GM18511 (cell line): ENCODE data around the gene GHR.

Source experiments
- ATAC-seq: cut with Tn5 transposase; IDR thresholded peaks from one replicate; pipeline ENCODE4 v1.9.1; 2021; ENCODE audit warnings: mild to moderate bottlenecking, moderate library complexity; ENCODE audit not compliant: unreplicated experiment

GHR gene

DNA sequence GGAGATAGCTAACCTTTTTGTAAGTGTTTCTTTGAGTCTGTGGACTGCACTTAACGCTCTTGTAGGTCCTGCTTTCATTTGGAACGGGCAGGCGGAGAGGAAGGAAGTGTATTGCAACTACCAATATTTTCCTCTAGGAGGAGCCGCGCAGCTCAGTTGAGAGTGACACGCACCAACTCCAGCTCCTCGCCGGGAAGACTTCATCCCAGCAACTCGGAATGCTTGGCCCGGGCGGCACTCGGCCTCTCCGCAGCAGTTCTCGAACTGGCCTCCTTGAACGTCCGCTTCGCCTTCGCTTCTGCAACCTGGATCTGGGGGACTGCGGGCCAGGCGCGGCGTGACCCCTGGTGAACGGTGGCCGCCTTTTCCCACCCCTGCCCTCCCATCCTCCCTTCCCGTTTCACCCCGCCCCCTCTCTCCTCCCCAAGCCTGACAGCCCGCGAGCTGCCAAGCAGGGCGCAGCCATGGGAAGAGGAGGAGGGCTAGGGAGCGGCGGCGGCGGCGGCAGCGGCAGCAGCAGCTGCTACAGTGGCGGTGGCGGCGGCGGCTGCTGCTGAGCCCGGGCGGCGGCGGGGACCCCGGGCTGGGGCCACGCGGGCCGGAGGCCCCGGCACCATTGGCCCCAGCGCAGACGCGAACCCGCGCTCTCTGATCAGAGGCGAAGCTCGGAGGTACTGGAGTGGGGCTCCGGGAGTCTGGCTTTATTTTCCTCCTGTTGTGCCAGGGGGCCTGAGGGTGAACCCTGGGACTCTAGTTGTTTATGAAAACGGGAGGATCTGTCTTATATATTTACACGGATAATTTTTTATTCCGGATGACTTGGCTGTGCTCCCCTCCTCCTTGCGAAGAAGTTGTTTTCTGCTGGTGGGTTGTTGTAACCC is at the start of gene GHR:
Gene GHR (plus strand): TSS at position 155 of the 881 bp plus-strand sequence. CDS start 142,436 bp downstream, outside the sequence.
- peak; percentile 93 for ATAC-seq

DNA sequence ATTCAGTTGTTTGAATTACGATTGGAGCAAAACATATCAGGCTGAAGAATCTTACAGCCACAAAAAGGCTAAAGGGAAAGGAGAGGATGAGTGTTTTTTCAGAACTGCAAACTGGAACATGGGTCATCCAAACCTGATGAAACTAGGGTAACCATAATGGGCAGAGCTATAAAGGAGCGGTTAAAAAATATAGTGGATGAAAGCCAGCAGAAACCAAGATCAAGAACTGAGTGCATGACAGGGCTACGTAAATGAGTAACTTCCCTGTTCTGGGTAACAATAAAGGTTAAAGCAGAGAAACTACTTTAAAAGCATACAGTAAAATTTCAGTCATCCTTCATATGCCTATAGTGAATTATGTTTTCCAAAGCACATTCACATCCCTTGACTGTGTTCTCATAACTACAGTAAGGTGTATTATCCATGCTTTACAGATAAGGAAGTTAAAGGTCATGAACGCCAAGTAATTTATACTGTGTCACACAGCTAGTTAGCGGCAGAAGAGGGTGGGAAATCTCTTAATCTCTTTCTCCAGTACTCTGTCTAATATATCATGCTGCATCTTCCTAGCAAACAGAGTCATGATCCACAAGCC is 48.5 kb upstream of the GHR start:
- ATAC-seq: no peak

DNA sequence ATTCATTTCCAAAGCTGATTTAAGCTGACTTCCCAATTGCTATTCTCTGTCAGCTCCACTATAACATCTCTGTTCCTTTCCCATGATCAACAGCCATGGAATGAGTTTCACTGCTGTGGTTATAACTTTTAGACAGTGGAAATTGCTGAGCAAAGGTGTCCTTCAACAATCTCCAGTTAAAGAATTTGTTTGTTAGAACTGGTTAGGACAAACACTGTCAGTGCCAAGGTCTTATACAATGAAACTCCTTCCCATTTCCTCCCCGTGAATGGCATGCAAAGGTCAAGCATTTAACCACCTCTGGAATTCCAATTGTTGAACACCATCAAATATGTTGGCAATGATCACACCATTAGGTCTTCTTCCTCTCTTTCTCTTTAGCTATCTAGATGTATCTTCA is 45.7 kb upstream of the GHR start:
- ATAC-seq: no peak

DNA sequence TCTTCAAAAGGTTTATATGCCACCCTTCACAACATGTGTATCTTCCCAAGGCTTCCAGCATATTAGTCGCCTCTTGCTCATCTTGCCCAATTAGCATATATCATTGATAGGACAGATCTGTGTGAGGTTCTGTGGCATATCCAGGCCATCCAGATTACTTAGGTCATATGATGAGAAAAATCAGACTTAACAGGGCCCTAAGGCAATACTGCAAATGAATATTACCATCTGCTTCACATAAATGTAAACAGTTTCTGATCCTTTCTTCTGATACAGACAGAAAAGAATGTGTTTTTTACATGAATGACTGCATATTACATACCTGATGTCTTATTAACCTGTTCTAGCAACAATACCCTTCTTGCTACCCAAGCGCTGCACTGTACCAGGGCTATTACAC is 41.3 kb upstream of the GHR start:
- no peak for ATAC-seq

DNA sequence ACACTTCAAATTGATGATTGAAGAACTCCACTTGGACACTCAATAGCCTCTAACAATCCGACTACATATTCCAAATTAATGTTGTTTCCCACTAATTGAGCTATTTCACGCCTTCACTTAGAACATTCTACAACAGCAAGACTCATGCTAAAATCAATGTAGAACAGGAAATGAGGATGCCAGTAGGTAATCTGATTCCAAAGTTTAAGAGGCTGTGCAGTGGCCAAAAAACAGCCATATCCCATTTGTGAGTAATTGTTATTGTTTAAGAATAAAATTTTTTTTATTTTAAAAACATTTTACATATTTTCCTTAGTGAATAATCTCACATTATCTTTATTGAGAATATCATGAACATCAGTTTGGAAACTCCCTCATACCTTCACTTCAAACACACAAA is 35.7 kb upstream of the GHR start:
- no peak for ATAC-seq

DNA sequence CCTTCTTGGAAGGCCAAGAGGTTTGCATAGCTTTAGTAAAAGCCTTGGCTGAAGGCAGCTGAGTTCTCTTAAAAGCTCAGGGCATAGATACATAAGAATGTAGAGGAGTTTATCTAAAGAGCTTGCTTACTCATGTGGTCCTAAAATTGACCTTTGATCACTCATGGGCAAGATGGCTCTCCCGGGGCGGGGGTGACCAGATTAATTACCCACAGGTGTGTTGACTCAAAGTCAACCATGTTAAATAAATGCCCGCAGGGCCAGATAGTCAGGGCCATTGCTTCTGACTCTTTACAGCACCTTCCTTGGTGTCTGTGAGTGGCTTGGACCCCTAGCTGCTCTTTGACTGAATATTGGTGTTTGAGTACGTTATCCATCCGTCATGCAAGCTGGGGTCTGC is 33.1 kb upstream of the GHR start:
- ATAC-seq: no peak

DNA sequence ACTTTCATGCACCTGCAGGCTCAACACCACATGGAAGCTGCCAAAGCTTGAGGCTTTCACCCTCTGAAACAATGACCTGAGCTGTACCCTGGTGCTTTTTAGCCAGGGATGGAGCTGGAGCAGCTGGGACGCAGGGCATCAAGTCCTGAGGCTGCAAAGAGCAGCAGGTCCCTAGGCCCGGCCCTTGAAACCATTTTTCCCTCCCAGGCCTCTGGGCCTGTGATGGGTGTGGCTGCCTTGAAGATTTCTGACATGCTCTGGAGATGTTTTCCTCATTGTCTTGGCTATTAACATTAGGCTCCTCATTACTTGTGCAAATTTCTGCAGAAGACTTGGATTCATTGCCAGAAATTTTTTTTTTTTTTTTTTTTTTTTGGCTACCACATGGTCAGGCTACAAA is 30.3 kb upstream of the GHR start:
- no peak for ATAC-seq

DNA sequence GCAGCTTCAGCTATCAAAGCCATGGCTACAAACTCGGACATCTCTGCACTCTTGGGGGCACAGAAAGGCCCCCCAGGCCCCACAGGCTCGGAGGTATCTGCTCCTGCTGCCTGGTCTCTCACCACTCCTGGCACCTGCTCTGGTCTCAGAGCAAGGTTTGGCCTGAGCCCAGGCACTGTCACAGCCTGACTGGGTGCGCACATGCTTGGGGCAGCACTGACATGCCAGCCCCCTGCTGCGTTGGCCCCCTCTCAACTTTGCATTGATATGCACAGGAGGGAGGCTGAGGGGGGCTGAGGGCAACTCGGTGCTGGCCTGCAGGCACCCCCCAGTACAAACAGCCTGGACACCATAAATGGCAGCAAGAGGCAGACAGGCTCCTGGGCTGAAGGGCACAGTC is 27.1 kb upstream of the GHR start:
- ATAC-seq: no peak

DNA sequence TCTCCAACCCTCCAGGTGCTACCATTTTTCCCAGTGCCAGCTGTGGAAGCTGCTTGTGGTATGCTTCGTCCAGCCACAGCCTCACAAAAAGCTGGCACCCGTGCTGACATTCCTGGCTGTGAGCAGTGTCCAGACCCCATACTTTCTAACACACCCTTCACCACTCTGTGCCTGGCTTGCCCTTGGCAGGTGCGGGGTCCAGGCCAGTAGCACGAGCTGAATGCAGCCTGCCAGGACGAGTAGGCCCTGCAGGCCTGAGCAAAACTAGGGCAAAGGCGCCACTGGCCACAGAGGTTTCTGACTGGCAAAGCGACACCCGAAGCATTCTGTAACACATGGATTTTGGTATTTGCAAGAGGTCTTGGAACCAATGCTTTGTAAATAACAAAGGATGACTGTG is 26.0 kb upstream of the GHR start:
- ATAC-seq: no peak

DNA sequence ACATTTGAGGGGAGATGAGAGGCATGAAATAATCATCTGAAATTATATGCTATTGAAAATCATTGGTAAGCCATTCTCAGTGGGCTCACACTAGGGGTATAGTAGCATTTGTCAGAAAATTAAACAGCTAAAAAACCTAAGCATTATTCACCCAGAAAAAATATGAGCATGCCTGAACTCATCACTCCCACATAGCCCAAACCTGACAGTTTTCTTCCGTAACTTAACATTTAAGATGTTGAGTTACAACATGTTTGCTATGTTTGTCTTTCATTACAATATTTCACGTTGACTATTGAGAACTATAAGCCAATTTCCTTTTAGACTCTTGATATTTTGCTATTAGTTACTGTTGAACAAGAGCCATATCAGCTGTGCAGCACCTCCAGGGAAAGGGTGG is 23.5 kb upstream of the GHR start:
- no peak for ATAC-seq

DNA sequence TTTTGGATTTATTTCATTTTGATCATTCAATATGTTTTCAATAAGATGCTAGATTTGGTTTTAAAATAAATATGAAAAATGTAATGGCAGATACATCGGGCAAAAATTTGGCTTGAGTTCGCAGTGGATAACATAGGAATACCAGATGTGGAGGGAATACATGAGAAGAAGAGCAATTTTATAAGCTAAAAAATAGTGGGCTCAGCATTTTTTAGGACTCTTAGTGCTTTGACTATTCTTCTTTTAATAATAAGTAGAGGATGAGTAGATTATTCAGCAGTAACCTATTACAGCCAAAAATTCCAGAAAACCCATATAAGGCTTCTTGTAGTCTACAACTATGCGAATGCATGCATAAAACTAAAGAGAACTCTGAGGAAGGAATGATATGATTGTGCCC is 22.8 kb upstream of the GHR start:
- ATAC-seq: no peak

DNA sequence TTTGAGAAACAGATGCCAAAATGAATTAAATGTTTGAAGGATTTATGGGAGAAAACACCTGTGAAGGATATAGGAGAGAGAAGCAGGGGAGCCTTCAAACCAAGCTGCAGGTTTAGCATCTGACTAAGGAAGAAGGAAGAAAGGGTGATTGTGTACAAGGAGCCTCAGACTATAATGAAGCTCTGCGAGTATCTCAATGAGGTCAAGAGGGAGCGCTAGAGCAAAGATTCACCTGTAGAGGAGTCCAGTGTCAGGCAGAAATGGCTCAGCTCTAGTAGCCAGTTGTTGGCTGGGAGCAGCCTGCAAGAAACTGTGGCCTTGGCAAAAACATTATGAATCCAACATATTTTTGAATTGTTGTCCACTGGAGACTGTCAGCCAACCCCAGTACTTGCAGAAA is 20.0 kb upstream of the GHR start:
- ATAC-seq: no peak

DNA sequence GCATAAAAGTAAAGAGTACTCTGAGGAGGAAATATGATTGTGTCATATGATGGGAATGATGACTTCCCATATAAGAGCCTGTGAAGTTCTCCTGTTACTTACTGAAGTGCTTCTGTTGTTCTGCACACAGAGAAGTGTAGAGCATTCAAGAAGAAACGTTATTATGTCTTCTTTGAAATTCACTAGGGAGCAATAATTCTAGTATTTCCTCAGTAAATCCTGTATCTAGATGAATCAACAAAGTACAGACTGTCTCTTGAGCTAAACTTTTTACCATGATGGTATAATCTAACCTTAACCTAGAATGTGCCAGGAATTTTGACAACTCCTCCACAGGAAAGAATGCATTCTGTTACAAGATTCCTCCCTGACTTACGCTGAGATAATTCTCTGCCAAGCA is 18.9 kb upstream of the GHR start:
- ATAC-seq: no peak

DNA sequence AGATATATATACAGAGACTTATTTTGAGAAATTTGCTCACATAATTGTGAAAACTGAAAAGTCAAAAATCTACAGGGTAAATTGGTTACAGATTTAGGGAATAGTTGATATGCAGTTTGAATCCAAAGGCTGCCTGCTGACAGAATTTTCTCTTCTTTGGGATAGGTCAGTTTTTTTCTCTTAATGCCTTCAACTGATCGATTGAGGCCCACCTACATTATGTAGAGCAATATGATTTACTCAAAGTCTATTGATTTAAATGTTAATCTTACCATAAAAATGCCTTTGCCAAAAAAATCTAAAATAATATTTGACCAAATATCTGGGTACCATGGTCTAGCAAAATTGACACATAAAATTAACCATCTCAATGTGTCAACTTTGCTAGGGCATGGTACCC is 3.9 kb upstream of the GHR start:
- ATAC-seq: no peak

DNA sequence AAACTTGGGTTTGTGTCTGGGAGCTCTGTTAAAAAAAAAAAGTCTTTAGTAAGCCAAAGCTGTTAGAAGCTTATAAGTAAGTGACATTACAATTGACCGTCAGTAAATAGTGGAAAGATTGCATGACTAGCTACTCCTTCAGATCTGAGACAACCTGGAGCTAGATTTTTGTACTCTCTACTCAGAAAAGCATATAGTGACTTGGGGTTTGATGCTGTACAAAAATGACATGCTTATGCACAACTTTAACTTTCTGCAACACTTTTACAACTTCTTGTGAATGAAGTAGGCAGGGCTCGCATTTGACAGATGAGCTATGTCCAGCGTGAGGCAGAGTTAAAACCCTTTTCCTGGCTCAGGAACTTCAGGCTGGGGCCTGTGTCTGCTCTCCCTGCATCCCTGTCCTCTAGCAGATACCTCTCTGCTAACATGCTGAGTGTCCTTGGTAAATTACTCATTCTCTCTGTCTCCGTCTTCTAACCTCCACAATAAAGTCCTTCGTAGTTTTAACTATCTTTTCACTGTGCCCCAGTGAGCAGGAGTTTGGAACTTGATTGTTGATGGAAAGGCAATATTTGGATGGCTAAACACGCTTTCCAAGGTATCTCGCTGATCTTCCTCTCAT is 471 bp upstream of the GHR start:
- ATAC-seq: peak; percentile 12

DNA sequence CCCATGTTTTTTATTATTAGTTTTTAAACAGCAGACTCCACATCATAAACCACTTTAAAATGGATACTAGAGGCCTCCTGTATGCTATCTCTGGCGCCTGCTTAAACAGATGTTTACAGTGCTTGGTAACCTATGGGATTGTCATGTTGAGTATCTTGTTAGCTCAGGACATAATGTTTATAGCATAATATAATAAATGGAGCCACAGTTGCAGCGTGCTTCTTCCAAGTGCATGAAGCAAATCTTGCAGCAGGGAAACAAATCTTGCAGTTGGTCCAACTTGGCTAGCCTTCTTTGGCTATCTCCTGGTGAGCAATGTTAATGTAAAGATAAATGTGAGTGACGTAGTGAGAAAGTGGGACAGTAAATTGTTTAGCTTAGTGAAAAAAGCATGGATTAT is 2.8 kb downstream of the GHR start:
- ATAC-seq: no peak

DNA sequence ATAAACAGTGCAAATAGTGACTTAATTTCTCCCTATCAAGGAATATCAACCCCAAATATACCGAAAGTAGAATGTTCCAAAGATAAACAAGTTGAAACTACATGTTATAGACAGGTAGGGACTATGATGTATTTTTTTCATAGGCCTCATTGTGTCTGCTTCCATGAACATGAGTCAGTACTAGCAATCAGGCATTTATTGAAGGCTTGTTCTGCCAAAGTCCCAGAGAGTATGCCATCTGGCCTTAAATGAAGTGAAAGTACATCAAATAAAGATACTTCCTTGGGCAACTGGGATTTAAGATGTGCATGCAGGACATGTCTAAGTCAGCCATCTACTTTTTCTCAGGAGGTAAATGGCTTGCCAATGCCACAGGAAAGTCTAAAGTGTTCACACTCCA is 6.5 kb downstream of the GHR start:
- ATAC-seq: no peak

DNA sequence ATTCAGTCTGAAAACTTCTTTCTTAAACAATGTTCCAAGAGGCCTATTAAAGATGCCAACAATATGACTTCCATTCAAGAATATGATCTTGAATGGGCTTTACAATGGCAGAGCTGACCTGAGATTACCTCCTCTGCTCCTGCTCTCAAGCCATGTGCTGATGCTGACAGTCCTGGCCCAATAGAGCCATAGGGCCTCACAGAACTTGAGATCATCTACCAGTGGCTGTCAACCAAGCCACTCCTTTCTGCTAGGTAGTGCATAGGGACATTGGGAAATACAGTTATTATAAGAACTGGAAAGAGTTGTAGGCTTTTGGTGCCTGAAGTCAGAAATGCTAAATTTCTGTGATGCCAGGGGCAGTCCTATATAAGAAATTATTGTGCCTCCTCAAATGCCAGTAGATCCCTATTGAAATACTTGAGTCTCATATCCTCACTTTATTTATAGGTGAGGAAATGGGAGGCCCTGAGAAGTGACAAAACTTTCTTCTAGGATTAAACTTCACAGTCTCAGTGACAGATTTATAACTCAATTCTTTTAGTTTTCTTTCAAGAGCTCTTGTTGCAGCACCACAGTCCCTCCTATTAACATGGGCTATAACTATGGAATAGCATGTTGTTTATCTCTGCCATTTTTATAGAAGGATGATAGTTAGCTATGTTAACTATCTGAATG is 10.9 kb downstream of the GHR start:
- ATAC-seq: no peak

DNA sequence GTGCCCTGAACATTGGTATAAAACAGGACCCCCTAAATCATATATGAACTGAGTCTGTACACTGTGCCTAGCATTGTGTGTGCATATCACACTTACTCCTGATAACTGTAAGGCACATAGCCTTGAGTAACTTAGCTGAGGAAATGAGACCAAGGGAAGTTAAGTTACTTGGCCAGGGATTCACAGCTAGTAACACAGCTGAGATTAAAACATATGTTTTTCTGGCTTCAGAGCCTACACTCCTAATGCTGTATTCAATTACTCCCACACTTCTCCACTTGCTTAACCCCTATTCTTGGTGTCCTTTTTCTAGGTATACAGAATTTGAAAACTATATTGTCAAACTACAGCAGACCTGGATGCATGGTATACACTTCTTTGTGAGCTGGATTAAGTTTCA is 12.8 kb downstream of the GHR start:
- ATAC-seq: no peak

DNA sequence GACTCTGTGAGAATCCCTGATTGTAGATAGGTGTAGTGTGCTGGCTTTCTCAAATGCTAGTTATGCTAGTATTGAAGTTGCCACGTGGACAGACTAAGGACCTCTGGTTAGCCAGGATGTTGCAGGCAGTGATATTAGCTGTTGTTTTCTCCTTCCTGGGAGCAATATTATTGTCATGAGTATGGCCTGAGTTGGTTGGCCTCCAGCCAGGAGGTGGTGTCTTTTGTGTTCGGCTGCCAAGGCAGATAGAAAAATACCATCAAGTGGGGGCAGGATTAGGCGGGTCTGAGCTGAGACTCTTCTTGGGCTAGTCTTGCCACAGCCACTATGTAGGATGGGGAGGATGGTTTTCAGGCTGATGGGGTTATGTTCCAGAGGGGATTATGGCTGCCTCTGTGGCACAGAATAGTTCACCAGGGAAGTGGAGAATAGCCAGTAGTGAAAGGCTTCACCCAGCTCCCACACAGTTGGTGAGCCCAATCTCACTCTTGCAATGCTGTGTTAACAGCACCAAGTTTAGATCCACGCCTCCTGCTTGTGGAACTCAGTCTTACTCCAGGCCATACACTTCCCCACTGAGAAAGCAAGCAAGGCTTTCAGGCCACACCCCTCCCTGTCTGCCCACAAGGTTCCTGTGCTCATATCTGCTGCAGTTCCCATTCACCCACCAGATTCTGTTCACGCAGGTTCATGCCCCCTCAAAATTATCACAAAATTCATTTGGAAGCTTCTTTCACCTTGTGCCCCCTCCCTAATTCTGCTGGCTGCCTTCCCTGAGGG is 31.2 kb downstream of the GHR start:
- ATAC-seq: no peak

DNA sequence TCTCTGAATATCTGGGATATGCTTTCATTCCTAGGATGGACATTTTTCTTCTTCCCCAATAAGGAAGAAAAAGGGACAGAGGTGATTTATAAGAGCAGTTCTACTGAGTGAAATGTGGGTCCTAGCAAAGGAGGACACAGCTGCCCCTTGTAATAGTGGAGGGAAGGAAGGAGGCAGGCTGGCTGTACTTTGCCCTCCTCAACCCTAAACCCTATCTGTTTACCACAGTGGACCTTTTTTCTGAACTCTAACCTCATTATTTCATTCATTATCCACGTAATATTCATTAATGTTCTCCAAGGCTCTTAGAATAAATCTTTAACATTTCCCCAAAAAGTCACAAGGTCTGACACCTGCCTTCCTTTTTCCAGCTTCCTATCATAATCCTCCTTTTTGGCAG is 37.8 kb downstream of the GHR start:
- ATAC-seq: no peak
